Measurements from ENCODE around the gene GAS7. TPM values are rescaled to one million over a fixed set of nuclear protein-coding genes. Genes with fewer than 3 reads are reported as not detected.

GAS7 gene
- total RNA-seq, 1 experiment from 2014 or later: 12.3 TPM

DNA sequence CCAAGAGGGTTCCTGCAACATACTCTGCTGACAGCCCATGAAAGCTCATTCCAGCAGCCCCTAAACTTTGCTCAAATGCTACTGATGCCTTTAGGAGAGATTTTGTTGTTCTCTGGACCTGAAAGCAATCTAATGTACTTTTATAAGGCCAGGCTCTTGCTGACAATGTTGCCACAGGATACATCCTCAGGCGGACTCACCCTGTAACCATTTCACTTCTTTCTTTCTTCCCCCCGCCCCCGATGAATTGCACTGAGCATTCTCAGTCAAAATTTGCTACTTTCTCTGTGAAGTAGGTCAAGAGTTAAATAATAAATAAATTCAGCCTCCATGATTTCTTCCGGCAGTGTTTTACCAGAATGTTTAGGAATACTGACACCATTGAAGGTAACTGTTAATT is 1.5 kb downstream of the GAS7 start:
- H3K27ac Mint-ChIP-seq: no peak overlapping the region
- peaks cover 4% of the 10 kb centered on the region; the same call in 1 of the 2 replicates for H3K4me1 Mint-ChIP-seq
- TF ChIP-seq TP53 (CRISPR knock-in tag; IDR thresholded peaks at IDR 0.05) (no peak), NFE2L1 (CRISPR knock-in tag; IDR thresholded peaks at IDR 0.05) (no peak), ZBTB21 (CRISPR knock-in tag; IDR thresholded peaks at IDR 0.05; ENCODE audit: borderline replicate concordance) (no peak), RELA (CRISPR knock-in tag; IDR thresholded peaks at IDR 0.05; ENCODE audit: borderline replicate concordance) (no peak), MYBL2 (CRISPR knock-in tag; IDR thresholded peaks at IDR 0.05) (no peak), HMGA2 (CRISPR knock-in tag; IDR thresholded peaks at IDR 0.05) (no peak), ESRRA (CRISPR knock-in tag; IDR thresholded peaks at IDR 0.05; ENCODE audit: borderline replicate concordance) (no peak), ZNF671 (CRISPR knock-in tag; IDR thresholded peaks at IDR 0.05) (no peak), ZNF416 (CRISPR knock-in tag; IDR thresholded peaks at IDR 0.05) (no peak), NR1H2 (CRISPR knock-in tag; IDR thresholded peaks at IDR 0.05) (no peak)
- TF ChIP-seq, protein P1, sequence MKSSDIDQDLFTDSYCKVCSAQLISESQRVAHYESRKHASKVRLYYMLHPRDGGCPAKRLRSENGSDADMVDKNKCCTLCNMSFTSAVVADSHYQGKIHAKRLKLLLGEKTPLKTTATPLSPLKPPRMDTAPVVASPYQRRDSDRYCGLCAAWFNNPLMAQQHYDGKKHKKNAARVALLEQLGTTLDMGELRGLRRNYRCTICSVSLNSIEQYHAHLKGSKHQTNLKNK (CRISPR knock-in tag; IDR thresholded peaks at IDR 0.05): no peak
- peak overlapping the region; percentile 68 for H3K4me3 Mint-ChIP-seq
- ChIA-PET POLR2A (interaction anchor here (1.3 kb wide), 1 partner anchor 10 kb away, joined by 4 read pairs; no protein-coding TSS in a partner anchor), CTCF (no interaction called here)
- peaks cover 50% of the 10 kb centered on the region for H3K27me3 Mint-ChIP-seq (ENCODE audit: low read depth)
- ATAC-seq (no peak), DNase-seq (ENCODE audit: low spot score) (no peak)
- H3K36me3 Mint-ChIP-seq: peaks cover 23% of the 10 kb centered on the region
- H3K9me3 Mint-ChIP-seq: peaks cover 25% of the 10 kb centered on the region

GRCh38 chr17:10196384-10196895 is 2.0 kb downstream of the GAS7 start:
- no peak overlapping the region for H3K27ac Mint-ChIP-seq
- DNase-seq (ENCODE audit: low spot score): no peak
- no peak for ATAC-seq
- H3K36me3 Mint-ChIP-seq: peaks cover 23% of the 10 kb centered on the region
- peaks cover 25% of the 10 kb centered on the region for H3K9me3 Mint-ChIP-seq
- H3K4me1 Mint-ChIP-seq: peaks cover 4% of the 10 kb centered on the region; the same call in 1 of the 2 replicates
- H3K4me3 Mint-ChIP-seq: 0 out of 2 replicates have a peak overlapping the region, but pooled peaks have one; percentile 14
- H3K27me3 Mint-ChIP-seq (ENCODE audit: low read depth): peaks cover 50% of the 10 kb centered on the region
- ChIA-PET CTCF (no interaction called here), POLR2A (interaction anchor here (1.3 kb wide), 1 partner anchor 10 kb away, joined by 4 read pairs; no protein-coding TSS in a partner anchor)
- TF ChIP-seq FOXJ3 (CRISPR knock-in tag; IDR thresholded peaks at IDR 0.05; ENCODE audit: borderline replicate concordance): no peak
- no peak for TF ChIP-seq KAT7 (CRISPR knock-in tag; IDR thresholded peaks at IDR 0.05; ENCODE audit: borderline replicate concordance)
- TF ChIP-seq, protein P2, sequence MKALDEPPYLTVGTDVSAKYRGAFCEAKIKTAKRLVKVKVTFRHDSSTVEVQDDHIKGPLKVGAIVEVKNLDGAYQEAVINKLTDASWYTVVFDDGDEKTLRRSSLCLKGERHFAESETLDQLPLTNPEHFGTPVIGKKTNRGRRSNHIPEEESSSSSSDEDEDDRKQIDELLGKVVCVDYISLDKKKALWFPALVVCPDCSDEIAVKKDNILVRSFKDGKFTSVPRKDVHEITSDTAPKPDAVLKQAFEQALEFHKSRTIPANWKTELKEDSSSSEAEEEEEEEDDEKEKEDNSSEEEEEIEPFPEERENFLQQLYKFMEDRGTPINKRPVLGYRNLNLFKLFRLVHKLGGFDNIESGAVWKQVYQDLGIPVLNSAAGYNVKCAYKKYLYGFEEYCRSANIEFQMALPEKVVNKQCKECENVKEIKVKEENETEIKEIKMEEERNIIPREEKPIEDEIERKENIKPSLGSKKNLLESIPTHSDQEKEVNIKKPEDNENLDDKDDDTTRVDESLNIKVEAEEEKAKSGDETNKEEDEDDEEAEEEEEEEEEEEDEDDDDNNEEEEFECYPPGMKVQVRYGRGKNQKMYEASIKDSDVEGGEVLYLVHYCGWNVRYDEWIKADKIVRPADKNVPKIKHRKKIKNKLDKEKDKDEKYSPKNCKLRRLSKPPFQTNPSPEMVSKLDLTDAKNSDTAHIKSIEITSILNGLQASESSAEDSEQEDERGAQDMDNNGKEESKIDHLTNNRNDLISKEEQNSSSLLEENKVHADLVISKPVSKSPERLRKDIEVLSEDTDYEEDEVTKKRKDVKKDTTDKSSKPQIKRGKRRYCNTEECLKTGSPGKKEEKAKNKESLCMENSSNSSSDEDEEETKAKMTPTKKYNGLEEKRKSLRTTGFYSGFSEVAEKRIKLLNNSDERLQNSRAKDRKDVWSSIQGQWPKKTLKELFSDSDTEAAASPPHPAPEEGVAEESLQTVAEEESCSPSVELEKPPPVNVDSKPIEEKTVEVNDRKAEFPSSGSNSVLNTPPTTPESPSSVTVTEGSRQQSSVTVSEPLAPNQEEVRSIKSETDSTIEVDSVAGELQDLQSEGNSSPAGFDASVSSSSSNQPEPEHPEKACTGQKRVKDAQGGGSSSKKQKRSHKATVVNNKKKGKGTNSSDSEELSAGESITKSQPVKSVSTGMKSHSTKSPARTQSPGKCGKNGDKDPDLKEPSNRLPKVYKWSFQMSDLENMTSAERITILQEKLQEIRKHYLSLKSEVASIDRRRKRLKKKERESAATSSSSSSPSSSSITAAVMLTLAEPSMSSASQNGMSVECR (CRISPR knock-in tag; IDR thresholded peaks at IDR 0.05; ENCODE audit: borderline replicate concordance): no peak
- no peak for TF ChIP-seq ZNF281 (CRISPR knock-in tag; IDR thresholded peaks at IDR 0.05)
- no peak for TF ChIP-seq JAZF1 (CRISPR knock-in tag; IDR thresholded peaks at IDR 0.05)
- no peak for TF ChIP-seq ZNF532 (CRISPR knock-in tag; IDR thresholded peaks at IDR 0.05; ENCODE audit: borderline replicate concordance)
- no peak for TF ChIP-seq RORB (CRISPR knock-in tag; IDR thresholded peaks at IDR 0.05)
- TF ChIP-seq, protein P3, sequence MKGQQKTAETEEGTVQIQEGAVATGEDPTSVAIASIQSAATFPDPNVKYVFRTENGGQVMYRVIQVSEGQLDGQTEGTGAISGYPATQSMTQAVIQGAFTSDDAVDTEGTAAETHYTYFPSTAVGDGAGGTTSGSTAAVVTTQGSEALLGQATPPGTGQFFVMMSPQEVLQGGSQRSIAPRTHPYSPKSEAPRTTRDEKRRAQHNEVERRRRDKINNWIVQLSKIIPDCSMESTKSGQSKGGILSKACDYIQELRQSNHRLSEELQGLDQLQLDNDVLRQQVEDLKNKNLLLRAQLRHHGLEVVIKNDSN (CRISPR knock-in tag; IDR thresholded peaks at IDR 0.05): no peak
- TF ChIP-seq ERG (CRISPR knock-in tag; IDR thresholded peaks at IDR 0.05): no peak
- no peak for TF ChIP-seq NFATC4 (CRISPR knock-in tag; IDR thresholded peaks at IDR 0.05)

Data from WTC11 (cell line).